PC-9 (cell line): ENCODE measurements around the gene MBD3L4. TPM values are rescaled to one million over a fixed set of nuclear protein-coding genes. Genes with fewer than 3 reads are reported as not detected.
"Not testable (repeated sequence)": the region's sequence is repeated elsewhere in the genome, so short reads cannot be mapped to it uniquely, and the experiment has no call there.

Source experiments
- BruUV-seq: library from RNA; stranded (reverse); fragments of 400-500 nt; replicated peaks from 2 replicates; lab custom pipeline; 2021; lab: Mats Ljungman, UMichigan
- CTCF ChIA-PET: fragments of 300-600 bp; sonication (Branson Sonifier 250); formaldehyde crosslinking; loops from one replicate; lab custom pipeline; 2022; ENCODE audit warnings: antibody characterized with exemption; lab: Charles Lee
- POLR2A ChIA-PET: fragments of 300-600 bp; sonication (Branson Sonifier 250); formaldehyde crosslinking; loops from one replicate; lab custom pipeline; 2022; ENCODE audit warnings: antibody characterized with exemption; ENCODE audit not compliant: unreplicated experiment; lab: Charles Lee
- DNase-seq, 2 experiments: peaks; one replicate each; pipeline versions ENCODE4 v3.0.0 to v3.0.0-alpha.2; 2015 to 2022; ENCODE audit warnings: mixed read lengths in 1 of 2
- H2AFZ ChIP-seq: fragments of 200-600 bp; sonication (generic); 2 replicates; pipeline ENCODE4 v1.8.1; 2017; ENCODE audit warnings: antibody characterized with exemption
- H3F3A ChIP-seq: fragments of 200-600 bp; sonication (generic); 2 replicates; pipeline ENCODE4 v1.8.1; 2017; ENCODE audit warnings: antibody characterized with exemption, mild to moderate bottlenecking, low read depth; ENCODE audit not compliant: insufficient read depth
- H3K27ac ChIP-seq: fragments of 200-600 bp; sonication (generic); 2 replicates; pipeline ENCODE4 v1.6.1; 2016; ENCODE audit warnings: mixed run types
- H3K27me3 ChIP-seq: fragments of 200-600 bp; sonication (generic); 2 replicates; pipeline ENCODE4 v1.6.1; 2016; ENCODE audit warnings: low read depth, mixed run types; ENCODE audit not compliant: insufficient read depth
- H3K36me3 ChIP-seq: fragments of 200-600 bp; sonication (generic); 2 replicates; pipeline ENCODE4 v1.6.1; 2016; ENCODE audit warnings: low read depth, mixed run types
- H3K4me1 ChIP-seq: fragments of 200-600 bp; sonication (generic); replicated peaks from 2 replicates; pipeline ENCODE4 v1.6.1; 2016; ENCODE audit warnings: mixed run types; ENCODE audit not compliant: insufficient read depth
- H3K4me2 ChIP-seq: fragments of 200-600 bp; sonication (generic); 2 replicates; pipeline ENCODE4 v1.6.1; 2017; ENCODE audit warnings: mixed run types
- H3K4me3 ChIP-seq: fragments of 200-600 bp; sonication (generic); 2 replicates; pipeline ENCODE4 v1.6.1; 2016; ENCODE audit warnings: mixed run types
- H3K79me2 ChIP-seq: fragments of 200-600 bp; sonication (generic); 2 replicates; pipeline ENCODE4 v1.6.1; 2017; ENCODE audit warnings: low read depth, mixed run types
- H3K9me2 ChIP-seq: fragments of 200-600 bp; sonication (generic); 2 replicates; pipeline ENCODE4 v1.8.1; 2017; ENCODE audit warnings: mild to moderate bottlenecking; ENCODE audit not compliant: insufficient read depth
- H3K9me3 ChIP-seq: fragments of 200-600 bp; sonication (generic); 2 replicates; pipeline ENCODE4 v1.8.1; 2016; ENCODE audit warnings: low read depth; ENCODE audit not compliant: insufficient read depth
- H4K20me1 ChIP-seq: fragments of 200-600 bp; sonication (generic); 2 replicates; pipeline ENCODE4 v1.8.1; 2017; ENCODE audit not compliant: insufficient read depth
- EZH2 ChIP-seq: fragments of 200-600 bp; sonication (generic); IDR thresholded peaks from 2 replicates; pipeline ENCODE4 v1.8.0; 2017; ENCODE audit warnings: antibody characterized with exemption, low read depth
- intact Hi-C: fragments of 100-400 bp; cut with micrococcal nuclease; formaldehyde crosslinking; loops from one replicate; pipeline ENCODE4 v1.10.0; 2022; ENCODE audit not compliant: unreplicated experiment
- total RNA-seq: library from RNA; stranded (reverse); gene quantifications from 2 replicates; pipeline ENCODE4 v1.2.3, GENCODE V29; 2021
- TF ChIP-seq, protein P1 (sequence below): fragments of 200-600 bp; sonication (generic); conservative IDR thresholded peaks from 2 replicates; pipeline ENCODE4 v1.6.1; 2017; ENCODE audit warnings: mixed run types, antibody characterized with exemption, mild to moderate bottlenecking, moderate library complexity

MBD3L4 gene
- total RNA-seq, 1 experiment from 2014 or later, result not detected

GRCh38 chr19:7068599-7068998 lies 28.6 kb upstream of the MBD3L4 start:
- Histone ChIP-seq H3K9me3 (no peaks in the 10 kb centered on the region), H3K79me2 (peaks cover 12% of the 10 kb centered on the region), H3K4me2 (peak overlapping the region; percentile 29; the same call in 1 of the 2 replicates), H3K27me3 (no peaks in the 10 kb centered on the region), H3K4me1 (no peaks in the 10 kb centered on the region), H2AFZ (no peak overlapping the region), H3K27ac (no peak overlapping the region), H3F3A (no peaks in the 10 kb centered on the region), H4K20me1 (no peaks in the 10 kb centered on the region), H3K4me3 (no peak overlapping the region), H3K36me3 (peaks cover 13% of the 10 kb centered on the region), H3K9me2 (no peaks in the 10 kb centered on the region)
- intact Hi-C loops, result no loop called here
- BruUV-seq, result no TSS peak
- ChIA-PET POLR2A (interaction anchor here (0.6 to 0.8 kb wide), 2 partner anchors 538 to 542 kb away, joined by 4 to 15 read pairs; no protein-coding TSS in a partner anchor), CTCF (no interaction called here)
- no peak for TF ChIP-seq EZH2
- TF ChIP-seq, protein P1, sequence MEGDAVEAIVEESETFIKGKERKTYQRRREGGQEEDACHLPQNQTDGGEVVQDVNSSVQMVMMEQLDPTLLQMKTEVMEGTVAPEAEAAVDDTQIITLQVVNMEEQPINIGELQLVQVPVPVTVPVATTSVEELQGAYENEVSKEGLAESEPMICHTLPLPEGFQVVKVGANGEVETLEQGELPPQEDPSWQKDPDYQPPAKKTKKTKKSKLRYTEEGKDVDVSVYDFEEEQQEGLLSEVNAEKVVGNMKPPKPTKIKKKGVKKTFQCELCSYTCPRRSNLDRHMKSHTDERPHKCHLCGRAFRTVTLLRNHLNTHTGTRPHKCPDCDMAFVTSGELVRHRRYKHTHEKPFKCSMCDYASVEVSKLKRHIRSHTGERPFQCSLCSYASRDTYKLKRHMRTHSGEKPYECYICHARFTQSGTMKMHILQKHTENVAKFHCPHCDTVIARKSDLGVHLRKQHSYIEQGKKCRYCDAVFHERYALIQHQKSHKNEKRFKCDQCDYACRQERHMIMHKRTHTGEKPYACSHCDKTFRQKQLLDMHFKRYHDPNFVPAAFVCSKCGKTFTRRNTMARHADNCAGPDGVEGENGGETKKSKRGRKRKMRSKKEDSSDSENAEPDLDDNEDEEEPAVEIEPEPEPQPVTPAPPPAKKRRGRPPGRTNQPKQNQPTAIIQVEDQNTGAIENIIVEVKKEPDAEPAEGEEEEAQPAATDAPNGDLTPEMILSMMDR, result no peak
- DNase-seq, result no peak

GRCh38 chr19:7067716-7068115 lies 27.7 kb upstream of the MBD3L4 start:
- no TSS peak for BruUV-seq
- DNase-seq, result no peak
- Histone ChIP-seq H3K4me2 (no peak overlapping the region), H4K20me1 (no peaks in the 10 kb centered on the region), H3K36me3 (peaks cover 12% of the 10 kb centered on the region), H3F3A (no peaks in the 10 kb centered on the region), H3K79me2 (peaks cover 12% of the 10 kb centered on the region), H3K9me2 (no peaks in the 10 kb centered on the region), H3K4me3 (no peak overlapping the region), H3K27me3 (no peaks in the 10 kb centered on the region), H3K4me1 (no peaks in the 10 kb centered on the region), H2AFZ (no peak overlapping the region), H3K27ac (no peak overlapping the region), H3K9me3 (no peaks in the 10 kb centered on the region)
- TF ChIP-seq, protein P1, result no peak
- TF ChIP-seq EZH2, result no peak
- CTCF ChIA-PET, result no interaction called here
- POLR2A ChIA-PET, result no interaction called here
- intact Hi-C loops, result no loop called here

DNA sequence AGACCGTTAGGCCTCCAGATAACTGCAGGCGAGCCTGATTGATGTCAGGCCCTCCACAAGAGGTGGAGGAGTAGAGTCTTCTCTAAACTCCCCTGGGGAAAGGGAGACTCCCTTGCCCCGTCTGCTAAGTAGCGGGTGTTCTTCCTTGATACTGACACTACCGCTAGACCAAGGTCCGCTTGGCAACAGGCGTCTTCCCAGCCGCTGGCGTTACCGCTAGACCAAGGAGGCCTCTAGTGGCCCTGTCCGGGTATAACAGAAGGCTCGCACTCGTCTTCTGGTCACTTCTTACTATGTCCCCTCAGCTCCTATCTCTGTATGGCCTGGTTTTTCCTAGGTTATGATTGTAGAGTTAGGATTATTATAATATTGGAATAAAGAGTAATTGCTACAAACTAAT lies 27.1 kb upstream of the MBD3L4 start:
- H3K9me3 ChIP-seq, H3K27me3 ChIP-seq, H3K9me2 ChIP-seq, H3K27ac ChIP-seq, H2AFZ ChIP-seq, H3K4me1 ChIP-seq, H3K36me3 ChIP-seq, POLR2A ChIA-PET, H3F3A ChIP-seq, H3K4me3 ChIP-seq, CTCF ChIA-PET, H3K4me2 ChIP-seq, H4K20me1 ChIP-seq, BruUV-seq, intact Hi-C loops: not testable (repeated sequence)
- peak in 1 of 2 experiments; percentile 40 for DNase-seq
- TF ChIP-seq, protein P1, result peak; percentile 54
- peaks cover 12% of the 10 kb centered on the region for H3K79me2 ChIP-seq
